Natural killer cell (primary cell): ENCODE results near the gene E2F4. TPM values are rescaled to one million over a fixed set of nuclear protein-coding genes. Genes with fewer than 3 reads are reported as not detected.

Experiments used
- ATAC-seq, 3 donors: fragments of 150-1000 bp in 2 of 3; fragments of 200-7000 bp in 1 of 3; cut with Tn5 transposase; 1 replicate in 1 of 3; 2 replicates in 2 of 3; pipeline ENCODE4 v1.10.0; 2021; ENCODE audit warnings: mild to moderate bottlenecking in 2 of 3, moderate library complexity in 2 of 3
- DNase-seq, 2 donors: peaks; one replicate each; pipeline versions ENCODE4 v3.0.0 to v3.0.0-alpha.2; 2013 to 2021; ENCODE audit warnings: mixed read lengths in 1 of 2
- H3K27ac ChIP-seq: one replicate; pipeline ENCODE4 v1.5.1; 2013; ENCODE audit warnings: mild to moderate bottlenecking, low read length
- H3K27me3 ChIP-seq: one replicate; pipeline ENCODE4 v1.6.1; 2013; ENCODE audit warnings: low read length; ENCODE audit not compliant: control insufficient read depth, insufficient read depth
- H3K36me3 ChIP-seq: one replicate; pipeline ENCODE4 v1.6.1; 2013; ENCODE audit warnings: low read length; ENCODE audit not compliant: control insufficient read depth, insufficient read depth
- H3K4me1 ChIP-seq: one replicate; pipeline ENCODE4 v1.6.1; 2013; ENCODE audit warnings: low read length; ENCODE audit not compliant: control insufficient read depth, insufficient read depth
- H3K4me3 ChIP-seq: one replicate; pipeline ENCODE4 v1.5.1; 2013; ENCODE audit warnings: low read length
- H3K9me3 ChIP-seq: one replicate; pipeline ENCODE4 v1.6.1; 2013; ENCODE audit warnings: low read length; ENCODE audit not compliant: control insufficient read depth, insufficient read depth
- H3K27ac Mint-ChIP-seq, 2 donors: one replicate each; pipeline ENCODE4 v1.8.0; 2022; ENCODE audit warnings: mild to moderate bottlenecking in 2 of 2, mixed read lengths in 2 of 2, moderate library complexity in 1 of 2
- H3K27me3 Mint-ChIP-seq, 2 donors: one replicate each; pipeline ENCODE4 v1.8.0; 2022; ENCODE audit warnings: low read depth in 2 of 2, mixed read lengths in 2 of 2
- H3K36me3 Mint-ChIP-seq: one replicate; pipeline ENCODE4 v1.8.0; 2022; ENCODE audit warnings: mixed read lengths
- H3K4me1 Mint-ChIP-seq, 2 donors: one replicate each; pipeline ENCODE4 v1.8.0; 2022; ENCODE audit warnings: mixed read lengths in 2 of 2
- H3K4me3 Mint-ChIP-seq: one replicate; pipeline ENCODE4 v1.8.0; 2022; ENCODE audit warnings: mild to moderate bottlenecking, moderate library complexity, mixed read lengths
- H3K9me3 Mint-ChIP-seq, 2 donors: one replicate each; pipeline ENCODE4 v1.8.0; 2022; ENCODE audit warnings: mixed read lengths in 2 of 2
- CTCF ChIP-seq: fragments of 200-600 bp; IDR thresholded peaks from one replicate; pipeline ENCODE4 v1.8.0; 2022; ENCODE audit warnings: antibody characterized with exemption
- WGBS: methylation state at CpG from one replicate; pipeline ENCODE4 v1.1.7; 2013; ENCODE audit warnings: missing lambda C conversion rate; ENCODE audit not compliant: insufficient coverage; 5-methylcytosine and 5-hydroxymethylcytosine counted together
- intact Hi-C: fragments of 100-400 bp; cut with micrococcal nuclease; formaldehyde crosslinking; loops from one replicate; pipeline ENCODE4 v1.14.2; 2022
- total RNA-seq, 4 donors: library from RNA; stranded (reverse); fragments of 120-200 nt in 1 of 4; gene quantifications; one replicate each; pipeline versions ENCODE4 v1.2.3 to v1.2.4, GENCODE V29; 2013 to 2022

The E2F4 gene
- total RNA-seq, 3 donors from 2014 or later (not counting 1 experiment from before 2014, with no cell fraction given), result 57.6 to 91.7 (median 74.5) TPM

GRCh38 chr16:67190448-67191399, 1.2 kb upstream of the E2F4 start:
- Histone ChIP-seq H3K4me3 (no peak overlapping the region), H3K9me3 (no peaks in the 10 kb centered on the region), H3K36me3 (peaks cover 16% of the 10 kb centered on the region), H3K4me1 (peaks cover 26% of the 10 kb centered on the region), H3K27me3 (peaks cover 2% of the 10 kb centered on the region), H3K27ac (no peak overlapping the region)
- WGBS, result 92% methylated on average over 11 of the region's 13 CpGs
- no peak for TF ChIP-seq CTCF
- Mint-ChIP-seq H3K27me3 (no peaks in the 10 kb centered on the region), H3K27ac (peak overlapping the region; percentile 75 to 86), H3K9me3 (no peaks in the 10 kb centered on the region), H3K36me3 (peaks cover under 1% of the 10 kb centered on the region), H3K4me3 (peak overlapping the region; percentile 92), H3K4me1 (peaks cover 20 to 39% of the 10 kb centered on the region in 2 donors)
- ATAC-seq (no peak), DNase-seq (no peak)
- intact Hi-C loops, result no loop called here

- H3K27ac ChIP-seq, result no peak overlapping the region
- no peaks in the 10 kb centered on the region for H3K27me3 ChIP-seq
- H3K9me3 Mint-ChIP-seq, result no peaks in the 10 kb centered on the region
- H3K4me3 ChIP-seq, result peak overlapping the region; percentile 25
- peaks cover 24% of the 10 kb centered on the region for H3K36me3 ChIP-seq
- peaks cover 25% of the 10 kb centered on the region for H3K4me1 ChIP-seq
- peak overlapping the region; percentile 75 to 86 for H3K27ac Mint-ChIP-seq
- H3K36me3 Mint-ChIP-seq, result peaks cover 8% of the 10 kb centered on the region
- no peaks in the 10 kb centered on the region for H3K9me3 ChIP-seq
- no peaks in the 10 kb centered on the region for H3K27me3 Mint-ChIP-seq
- TF ChIP-seq CTCF, result no peak
- DNase-seq, result no peak
- intact Hi-C loops, result no loop called here
- no peak for ATAC-seq
- H3K4me1 Mint-ChIP-seq, result peaks cover 28 to 46% of the 10 kb centered on the region in 2 donors
- peak overlapping the region; percentile 92 for H3K4me3 Mint-ChIP-seq
- WGBS, result 27% methylated on average over 9 of the region's 9 CpGs
Observed at GRCh38 chr16:67191411-67191994, 452 bp upstream of the E2F4 start.

- Histone ChIP-seq H3K27ac (no peak overlapping the region), H3K4me1 (peaks cover 25% of the 10 kb centered on the region), H3K27me3 (no peaks in the 10 kb centered on the region), H3K4me3 (peak overlapping the region; percentile 82), H3K36me3 (peaks cover 35% of the 10 kb centered on the region), H3K9me3 (no peaks in the 10 kb centered on the region)
- no peaks in the 10 kb centered on the region for H3K9me3 Mint-ChIP-seq
- 42% methylated on average over 17 of the region's 17 CpGs for WGBS
- H3K27me3 Mint-ChIP-seq, result no peaks in the 10 kb centered on the region
- intact Hi-C loops, result loop anchor here (1.0 to 2.0 kb wide), 2 partner anchors 10 to 34 kb away; partner anchors contain the start of genes MATCAP1 and TMEM208
- peak overlapping the region; percentile 75 to 86 for H3K27ac Mint-ChIP-seq
- peaks cover 14% of the 10 kb centered on the region for H3K36me3 Mint-ChIP-seq
- no peak for TF ChIP-seq CTCF
- peak in 1 of 2 donors; percentile 40 for DNase-seq
- H3K4me3 Mint-ChIP-seq, result peak overlapping the region; percentile 92
- H3K4me1 Mint-ChIP-seq, result peaks cover 34 to 52% of the 10 kb centered on the region in 2 donors
- ATAC-seq, result no peak
Observed at GRCh38 chr16:67192781-67193361, 916 bp downstream of the E2F4 start.
